GM12864 (cell line): ENCODE measurements around the gene LIN28B.

Source experiments
- DNase-seq: peaks from one replicate; pipeline ENCODE4 v3.0.0-alpha.2; 2011; ENCODE audit warnings: low read depth
- H3K4me3 ChIP-seq: 2 replicates; pipeline ENCODE4 v1.5.1; 2011; ENCODE audit warnings: mild to moderate bottlenecking, low read depth, low read length, control low read depth
- CTCF ChIP-seq: IDR thresholded peaks from 2 replicates; pipeline ENCODE4 v1.5.1; 2011; ENCODE audit warnings: low read depth, mild to moderate bottlenecking, moderate library complexity, low read length, control low read depth, inconsistent platforms; ENCODE audit errors: missing control alignments

LIN28B gene

GRCh38 chr6:104957301-104958177, 632 bp downstream of the LIN28B start:
- DNase-seq, result no peak
- no peak overlapping the region for H3K4me3 ChIP-seq
- no peak for TF ChIP-seq CTCF

GRCh38 chr6:104958178-104959025, 1.5 kb downstream of the LIN28B start:
- TF ChIP-seq CTCF, result no peak
- no peak overlapping the region for H3K4me3 ChIP-seq
- no peak for DNase-seq

GRCh38 chr6:104959026-104959858, 2.3 kb downstream of the LIN28B start:
- no peak for TF ChIP-seq CTCF
- H3K4me3 ChIP-seq, result no peak overlapping the region
- DNase-seq, result no peak

GRCh38 chr6:104969108-104969507, 12.2 kb downstream of the LIN28B start:
- no peak for TF ChIP-seq CTCF
- no peak overlapping the region for H3K4me3 ChIP-seq
- no peak for DNase-seq

GRCh38 chr6:104969785-104970581, 13.1 kb downstream of the LIN28B start:
- no peak for TF ChIP-seq CTCF
- no peak overlapping the region for H3K4me3 ChIP-seq

GRCh38 chr6:104973404-104973803, 16.5 kb downstream of the LIN28B start:
- DNase-seq, result no peak

More at GRCh38 chr6:104969785-104970581, 13.1 kb downstream of the LIN28B start:
- no peak for DNase-seq

More at GRCh38 chr6:104973404-104973803, 16.5 kb downstream of the LIN28B start:
- no peak overlapping the region for H3K4me3 ChIP-seq
- no peak for TF ChIP-seq CTCF
